NB4 (cell line): ENCODE data around the gene S100A3.

ENCODE experiments used
- POLR2A ChIP-seq: IDR thresholded peaks from 2 replicates; pipeline ENCODE4 v1.6.1; 2011; ENCODE audit warnings: mild to moderate bottlenecking; ENCODE audit not compliant: insufficient read length; ENCODE audit errors: extremely low read depth
- TF ChIP-seq, protein P1 (sequence below): IDR thresholded peaks from one replicate; pipeline ENCODE4 v1.5.1; 2012; ENCODE audit warnings: low read depth, low read length

DNA sequence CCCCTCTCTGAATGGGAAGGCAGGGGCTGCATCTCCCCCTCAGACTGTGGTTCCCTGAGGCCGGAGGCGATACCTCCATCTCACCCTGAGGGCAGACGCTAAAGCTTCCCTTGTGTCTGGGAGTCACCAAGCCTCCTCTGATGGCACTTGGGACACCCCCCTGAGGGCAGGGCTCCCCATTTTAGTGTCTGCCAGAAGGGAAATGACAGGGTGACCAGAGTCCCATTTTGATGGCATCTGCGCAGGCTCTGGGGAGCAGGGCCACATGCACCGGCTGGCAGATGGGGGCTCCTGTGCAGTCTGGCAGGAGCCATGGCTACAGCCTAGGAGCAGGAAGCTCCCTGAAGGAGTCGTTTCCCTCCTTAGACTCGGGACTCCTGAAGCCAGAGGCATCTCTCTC, 14.9 kb upstream of the S100A3 start:
- TF ChIP-seq, protein P1, sequence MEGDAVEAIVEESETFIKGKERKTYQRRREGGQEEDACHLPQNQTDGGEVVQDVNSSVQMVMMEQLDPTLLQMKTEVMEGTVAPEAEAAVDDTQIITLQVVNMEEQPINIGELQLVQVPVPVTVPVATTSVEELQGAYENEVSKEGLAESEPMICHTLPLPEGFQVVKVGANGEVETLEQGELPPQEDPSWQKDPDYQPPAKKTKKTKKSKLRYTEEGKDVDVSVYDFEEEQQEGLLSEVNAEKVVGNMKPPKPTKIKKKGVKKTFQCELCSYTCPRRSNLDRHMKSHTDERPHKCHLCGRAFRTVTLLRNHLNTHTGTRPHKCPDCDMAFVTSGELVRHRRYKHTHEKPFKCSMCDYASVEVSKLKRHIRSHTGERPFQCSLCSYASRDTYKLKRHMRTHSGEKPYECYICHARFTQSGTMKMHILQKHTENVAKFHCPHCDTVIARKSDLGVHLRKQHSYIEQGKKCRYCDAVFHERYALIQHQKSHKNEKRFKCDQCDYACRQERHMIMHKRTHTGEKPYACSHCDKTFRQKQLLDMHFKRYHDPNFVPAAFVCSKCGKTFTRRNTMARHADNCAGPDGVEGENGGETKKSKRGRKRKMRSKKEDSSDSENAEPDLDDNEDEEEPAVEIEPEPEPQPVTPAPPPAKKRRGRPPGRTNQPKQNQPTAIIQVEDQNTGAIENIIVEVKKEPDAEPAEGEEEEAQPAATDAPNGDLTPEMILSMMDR = no peak
- TF ChIP-seq POLR2A = no peak
